T-helper 1 cell (primary cell): Measurements from ENCODE around the gene CSNK1G1.
"Not testable (repeated sequence)": the region's sequence is repeated elsewhere in the genome, so short reads cannot be mapped to it uniquely, and the experiment has no call there.

Experiments
- DNase-seq, 5 donors: peaks; one replicate each; pipeline ENCODE4 v3.0.0-alpha.2; 2012 to 2020

The CSNK1G1 gene

GRCh38 chr15:64236156-64236894, 119.6 kb downstream of the CSNK1G1 start:
- no peak for DNase-seq

DNA sequence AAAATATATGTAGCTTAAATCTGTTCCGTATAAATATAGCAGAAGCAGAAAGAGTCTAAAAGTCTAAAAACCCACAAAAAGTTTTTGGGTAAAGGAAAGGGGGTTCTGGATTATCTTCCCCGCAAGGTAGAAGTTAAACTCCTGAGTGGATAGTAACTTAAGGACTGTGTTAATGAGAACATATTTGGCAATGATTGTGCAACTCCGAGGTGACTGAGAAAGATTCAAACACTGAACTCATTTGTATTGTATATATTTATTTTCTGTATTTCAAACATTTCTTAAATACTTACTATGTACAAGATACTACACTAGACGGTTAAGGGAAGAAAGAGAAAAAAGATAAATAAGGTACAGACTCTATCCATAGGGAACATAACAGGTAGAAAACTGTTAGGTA, 120.4 kb downstream of the CSNK1G1 start:
- DNase-seq, result no peak

DNA sequence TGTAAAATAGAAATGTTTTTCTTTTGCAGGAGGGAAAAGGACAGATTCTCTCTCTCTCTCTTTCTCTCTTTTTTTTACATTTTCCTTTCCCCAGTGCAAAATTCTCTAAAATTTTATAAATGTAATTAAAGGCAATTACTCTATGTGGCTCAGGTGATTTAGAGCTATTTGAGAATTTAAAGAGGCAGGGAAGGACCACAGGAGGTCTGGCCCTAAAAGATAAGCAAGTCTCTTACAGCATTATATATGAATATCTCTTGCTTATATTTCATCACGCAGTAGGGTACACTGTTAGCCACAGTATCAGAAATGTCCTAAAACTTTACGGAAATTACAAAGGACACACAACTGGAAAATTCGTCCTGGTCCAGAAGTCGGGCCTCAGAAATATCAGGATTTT, 122.7 kb downstream of the CSNK1G1 start:
- no peak for DNase-seq

DNA sequence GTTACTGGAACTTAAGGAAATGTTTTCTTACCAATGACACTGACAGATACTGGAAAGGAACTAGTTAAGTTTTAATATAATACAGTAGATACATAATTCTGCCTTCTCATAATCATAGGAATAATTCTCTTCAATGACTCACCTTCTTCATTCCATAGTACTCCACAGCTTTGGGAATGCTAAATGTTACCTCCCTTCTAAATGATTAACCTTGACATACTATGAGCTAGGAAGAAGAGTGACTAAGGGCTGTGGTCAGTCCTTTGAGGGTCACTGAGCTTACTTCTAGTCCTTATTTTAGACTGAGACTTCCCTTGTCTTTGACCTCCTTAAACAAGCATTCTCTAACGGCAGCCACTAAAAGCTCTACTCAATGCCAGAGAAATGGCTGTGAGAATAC, 123.6 kb downstream of the CSNK1G1 start:
- DNase-seq, result no peak

GRCh38 chr15:64229129-64229724, 126.7 kb downstream of the CSNK1G1 start:
- no peak for DNase-seq

DNA sequence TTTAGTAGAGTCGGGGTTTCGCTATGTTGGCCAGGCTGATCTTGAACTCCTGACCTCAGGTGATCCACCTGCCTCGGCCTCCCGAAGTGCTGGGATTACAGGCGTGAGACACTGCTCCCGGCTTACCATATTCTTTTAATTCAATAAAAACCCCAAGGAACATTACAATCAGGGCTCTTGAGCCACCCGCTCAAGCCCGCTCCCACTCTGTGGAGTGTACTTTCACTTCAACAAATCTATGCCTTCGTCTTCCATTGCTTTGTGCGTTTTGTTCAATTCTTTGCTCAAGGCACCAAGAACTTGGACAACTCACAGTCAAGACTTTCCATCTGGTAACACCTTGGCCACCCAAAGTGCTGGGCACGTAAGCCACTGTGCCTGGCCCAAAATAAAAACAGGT, 130.2 kb downstream of the CSNK1G1 start:
- no peak for DNase-seq

GRCh38 chr15:64224511-64224910, 131.5 kb downstream of the CSNK1G1 start:
- DNase-seq, result no peak

- no peak for DNase-seq
These were observed 132.1 kb downstream of the CSNK1G1 start for GRCh38 chr15:64223882-64224281.

DNA sequence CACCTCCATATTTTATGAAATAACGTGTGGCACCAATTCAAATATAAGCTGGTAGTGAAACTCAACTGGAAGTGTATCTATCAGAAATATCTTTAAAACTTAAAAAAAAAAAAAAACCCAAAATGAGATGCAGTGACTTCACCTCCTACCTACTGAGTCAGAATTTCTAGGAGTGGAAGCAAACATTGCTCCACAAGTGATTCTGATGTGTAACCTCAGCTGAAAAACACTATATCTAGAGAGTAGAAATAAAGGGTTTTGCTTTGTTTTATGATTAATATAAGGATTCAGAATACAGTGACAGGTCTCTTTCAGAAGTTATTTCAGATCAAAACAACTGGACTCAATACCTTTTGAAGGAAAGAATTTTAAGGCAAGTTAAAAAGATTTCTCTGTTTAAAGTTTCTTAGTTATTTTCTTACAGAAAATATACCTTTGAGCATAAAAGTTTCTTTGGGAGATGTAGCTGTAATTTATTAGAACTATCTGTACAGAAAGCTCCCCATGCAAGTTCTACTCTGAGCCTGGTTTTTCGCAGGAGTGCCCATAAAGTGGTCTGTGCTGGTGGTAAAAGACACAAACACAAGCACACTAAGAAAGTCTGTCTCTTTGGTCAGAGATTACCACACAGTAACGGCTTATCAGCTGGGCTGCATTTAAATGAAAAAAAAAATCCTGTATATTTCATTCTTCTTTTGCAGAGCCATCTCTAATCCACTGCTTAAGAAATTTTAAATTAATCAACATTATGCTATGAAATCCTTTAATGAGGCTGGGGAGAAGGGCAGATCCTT, 133.2 kb downstream of the CSNK1G1 start:
- no peak for DNase-seq

DNA sequence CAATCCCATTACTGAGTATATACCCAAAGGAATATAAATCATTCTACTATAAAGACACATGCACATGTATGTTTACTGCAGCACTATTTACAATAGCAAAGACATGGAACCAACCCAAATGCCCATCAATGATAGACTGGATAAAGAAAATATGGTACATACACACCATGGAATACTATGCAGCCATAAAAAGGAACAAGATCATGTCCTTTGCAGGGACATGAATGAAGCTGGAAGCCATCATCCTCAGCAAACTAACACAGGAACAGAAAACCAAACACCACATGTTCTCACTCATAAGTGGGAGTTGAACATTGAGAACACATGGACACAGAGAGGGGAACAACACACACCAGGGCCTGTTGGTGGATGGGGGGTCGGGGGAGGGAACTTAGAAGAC, 134.1 kb downstream of the CSNK1G1 start:
- not testable (repeated sequence) for DNase-seq

DNA sequence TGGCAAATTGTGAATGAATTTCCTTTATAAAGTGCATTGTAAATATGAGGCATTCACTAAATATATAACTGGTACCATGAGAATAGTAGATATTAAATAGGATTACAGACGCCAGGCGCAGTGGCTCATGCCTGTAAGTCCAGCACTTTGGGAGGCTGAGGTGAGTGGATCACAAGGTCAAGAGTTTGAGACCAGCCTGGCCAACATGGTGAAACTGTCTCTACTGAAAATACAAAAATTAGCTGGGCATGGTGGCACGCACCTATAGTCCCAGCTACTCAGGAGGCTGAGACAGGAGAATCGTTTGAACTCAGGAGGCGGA, 138.6 kb downstream of the CSNK1G1 start:
- not testable (repeated sequence) for DNase-seq

- no peak for DNase-seq
These were observed 139.1 kb downstream of the CSNK1G1 start for GRCh38 chr15:64216730-64217428.

- DNase-seq, result no peak
These were observed 139.8 kb downstream of the CSNK1G1 start for GRCh38 chr15:64216196-64216595.

DNA sequence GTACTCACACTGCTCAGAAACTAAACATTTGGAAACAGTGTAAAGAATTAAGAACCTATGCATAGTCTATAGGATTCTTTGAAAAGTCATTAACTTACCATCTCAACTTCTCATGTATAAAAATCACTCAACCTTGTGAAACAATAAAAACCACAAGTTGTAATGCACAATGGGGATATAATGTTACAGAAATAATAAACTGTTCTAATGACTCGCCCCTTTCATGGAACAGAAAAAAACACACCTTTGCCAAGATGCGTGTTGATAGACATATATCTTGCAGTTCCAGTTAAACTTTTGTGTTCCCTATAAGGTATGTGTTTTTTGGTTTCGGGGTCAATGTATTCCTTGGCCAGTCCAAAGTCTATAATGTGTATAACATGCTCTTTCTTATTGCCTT, 142.3 kb downstream of the CSNK1G1 start:
- no peak for DNase-seq

DNA sequence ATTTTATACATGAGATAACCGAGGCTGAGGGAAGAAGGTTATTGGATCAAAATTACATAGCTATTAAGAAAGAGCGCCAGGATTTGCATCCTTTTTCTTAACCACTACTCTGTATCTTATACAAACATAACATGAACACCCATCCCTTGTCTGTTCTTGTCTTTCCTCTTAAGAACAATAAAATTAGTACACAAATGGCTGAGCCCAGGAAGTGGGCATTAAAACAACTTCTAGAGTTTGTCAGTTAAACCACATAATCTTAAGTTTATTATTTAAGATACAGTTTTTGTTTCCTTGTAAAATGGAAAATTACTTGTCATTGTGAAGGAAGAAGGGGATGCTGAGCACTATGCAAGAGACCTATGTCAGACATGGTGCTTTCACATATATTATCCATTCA, 144.3 kb downstream of the CSNK1G1 start:
- no peak for DNase-seq

DNA sequence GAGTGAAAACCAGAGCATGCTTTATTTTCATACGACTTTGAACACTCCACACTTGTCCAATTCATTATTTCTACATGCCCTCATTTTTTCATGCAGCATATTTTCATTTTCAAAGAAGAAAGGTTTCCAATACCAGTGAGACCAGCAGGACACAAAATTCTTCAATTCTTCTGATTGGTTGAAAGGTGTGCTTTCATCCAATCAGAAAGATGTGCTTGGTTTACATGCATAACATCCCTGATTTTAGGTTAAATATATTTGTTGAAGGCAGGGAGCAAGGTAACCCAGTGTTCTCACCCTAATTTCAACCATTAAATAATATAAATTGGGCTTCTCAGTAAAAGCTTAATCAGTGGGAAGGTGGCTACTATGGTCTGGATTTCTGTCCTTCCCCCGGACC, 145.6 kb downstream of the CSNK1G1 start:
- DNase-seq, result no peak

GRCh38 chr15:64209680-64210334, 146.2 kb downstream of the CSNK1G1 start:
- peak in 1 of 5 donors; percentile 32 for DNase-seq

GRCh38 chr15:64205202-64205601, 150.8 kb downstream of the CSNK1G1 start:
- no peak for DNase-seq

DNA sequence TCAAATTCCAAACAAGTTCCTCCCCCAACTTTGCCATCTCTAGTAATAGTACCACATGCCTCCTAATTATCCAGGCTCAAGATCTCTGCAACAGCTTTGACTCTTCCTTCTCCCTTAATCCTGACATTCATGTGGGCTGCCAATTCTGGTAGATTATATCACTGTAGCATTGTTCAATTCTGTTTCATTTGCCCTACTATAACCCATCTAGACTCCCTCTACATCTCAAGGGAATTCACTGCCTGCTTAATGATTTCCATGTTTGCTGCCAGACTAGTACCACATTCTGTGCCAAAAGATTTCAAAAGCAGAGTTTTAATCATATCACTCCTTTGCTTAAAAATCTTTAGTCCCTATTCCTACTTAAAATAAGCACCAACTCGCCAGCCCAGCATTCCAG, 158.5 kb downstream of the CSNK1G1 start:
- no peak for DNase-seq

DNA sequence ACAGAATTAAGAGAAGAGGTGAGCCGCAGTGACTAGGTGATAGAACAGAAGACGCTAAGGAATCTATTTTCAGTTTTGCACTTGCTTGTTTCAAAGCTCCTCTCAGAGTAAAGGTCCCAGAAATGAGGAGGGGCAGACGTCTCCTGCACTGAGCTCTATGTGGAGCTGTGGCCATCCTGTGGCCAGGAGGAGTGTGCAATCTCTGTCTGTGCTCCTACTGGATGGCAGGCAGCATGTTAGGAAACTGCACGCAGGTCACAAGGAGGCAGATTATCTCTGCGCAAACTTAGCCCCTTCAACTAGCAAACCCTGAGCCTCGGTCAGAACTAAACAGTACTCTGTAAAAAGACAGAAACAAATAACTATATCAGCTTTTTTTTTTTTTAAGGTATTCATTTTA, 162.0 kb downstream of the CSNK1G1 start:
- no peak for DNase-seq

- DNase-seq, result no peak
These were observed 163.8 kb downstream of the CSNK1G1 start for GRCh38 chr15:64191971-64192830.
